ENCODE results near the gene RAPGEF4. TPM values are rescaled to one million over a fixed set of nuclear protein-coding genes. Genes with fewer than 3 reads are reported as not detected.

RAPGEF4 gene
- total RNA-seq, 2 experiments from 2014 or later: 0.85 to 1.3 TPM

DNA sequence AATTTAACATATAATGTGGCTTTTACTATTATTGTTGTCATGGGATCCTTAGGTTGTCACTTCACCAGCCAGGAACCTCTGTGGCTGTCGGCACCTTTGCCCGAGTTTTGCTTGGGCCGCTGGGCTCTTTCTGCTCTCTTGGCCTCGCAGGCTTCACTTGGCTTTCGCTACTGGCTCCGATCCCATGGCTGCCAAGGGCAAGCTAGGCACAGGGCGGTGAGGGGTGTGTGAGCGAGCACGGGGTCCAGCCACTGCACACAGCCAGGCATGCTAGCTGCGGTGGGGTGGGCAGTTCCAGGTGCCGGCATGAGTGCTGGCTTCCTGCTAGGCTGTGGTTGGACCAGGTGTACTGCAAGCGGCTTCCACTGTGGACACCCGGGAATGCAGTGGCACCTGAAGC is 23.4 kb upstream of the RAPGEF4 start:
- Mint-ChIP-seq H3K36me3 (ENCODE audit: low read depth) (no peaks in the 10 kb centered on the region), H3K9me3 (no peaks in the 10 kb centered on the region)
- intact Hi-C loops (cut with micrococcal nuclease): loop anchor here (10.0 kb wide), 1 partner anchor 107 kb away; no protein-coding TSS in a partner anchor

DNA sequence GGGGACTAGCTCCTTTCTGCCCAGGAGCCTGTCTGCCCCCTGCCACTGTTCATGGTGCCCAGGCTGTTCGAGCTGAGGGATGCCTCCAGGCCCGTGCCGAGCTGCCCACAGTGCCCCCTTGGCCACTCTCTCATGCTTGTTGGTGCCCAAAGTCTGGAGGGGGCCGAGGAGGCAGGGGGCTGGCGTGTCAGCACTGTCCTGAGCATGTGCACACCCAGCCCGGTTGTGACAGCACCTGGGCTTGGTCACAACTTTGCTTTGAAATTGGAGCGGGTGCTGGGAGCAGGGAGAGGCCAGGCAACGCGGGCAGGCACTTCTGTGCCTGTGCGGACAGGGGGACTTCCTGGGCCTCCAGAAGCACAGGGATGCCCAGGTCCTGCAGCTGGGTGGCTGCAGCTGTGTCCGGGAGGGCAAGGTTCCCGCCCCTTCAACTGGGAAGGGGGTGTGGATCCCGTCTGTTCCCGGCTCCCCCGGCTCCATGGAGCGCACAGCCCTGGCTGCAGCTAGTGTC is 22.2 kb upstream of the RAPGEF4 start:
- H3K36me3 Mint-ChIP-seq (ENCODE audit: low read depth): no peaks in the 10 kb centered on the region
- ChIA-PET POLR2A (no interaction called here), CTCF (interaction anchor here (1.2 to 2.3 kb wide), 3 partner anchors 10 to 247 kb away, joined by 3 to 6 read pairs (median 5); no protein-coding TSS in a partner anchor)
- H3K27ac Mint-ChIP-seq: no peak overlapping the region
- no peaks in the 10 kb centered on the region for H3K4me1 Mint-ChIP-seq (ENCODE audit: low read depth)
- DNase-seq: no peak
- no peaks in the 10 kb centered on the region for H3K27me3 Mint-ChIP-seq
- TF ChIP-seq, protein P1, sequence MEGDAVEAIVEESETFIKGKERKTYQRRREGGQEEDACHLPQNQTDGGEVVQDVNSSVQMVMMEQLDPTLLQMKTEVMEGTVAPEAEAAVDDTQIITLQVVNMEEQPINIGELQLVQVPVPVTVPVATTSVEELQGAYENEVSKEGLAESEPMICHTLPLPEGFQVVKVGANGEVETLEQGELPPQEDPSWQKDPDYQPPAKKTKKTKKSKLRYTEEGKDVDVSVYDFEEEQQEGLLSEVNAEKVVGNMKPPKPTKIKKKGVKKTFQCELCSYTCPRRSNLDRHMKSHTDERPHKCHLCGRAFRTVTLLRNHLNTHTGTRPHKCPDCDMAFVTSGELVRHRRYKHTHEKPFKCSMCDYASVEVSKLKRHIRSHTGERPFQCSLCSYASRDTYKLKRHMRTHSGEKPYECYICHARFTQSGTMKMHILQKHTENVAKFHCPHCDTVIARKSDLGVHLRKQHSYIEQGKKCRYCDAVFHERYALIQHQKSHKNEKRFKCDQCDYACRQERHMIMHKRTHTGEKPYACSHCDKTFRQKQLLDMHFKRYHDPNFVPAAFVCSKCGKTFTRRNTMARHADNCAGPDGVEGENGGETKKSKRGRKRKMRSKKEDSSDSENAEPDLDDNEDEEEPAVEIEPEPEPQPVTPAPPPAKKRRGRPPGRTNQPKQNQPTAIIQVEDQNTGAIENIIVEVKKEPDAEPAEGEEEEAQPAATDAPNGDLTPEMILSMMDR (IDR thresholded peaks at IDR 0.05): no peak
- no peak for ATAC-seq
- intact Hi-C loops (cut with micrococcal nuclease): loop anchor here (10.0 kb wide), 1 partner anchor 109 kb away; no protein-coding TSS in a partner anchor
- no peak overlapping the region for H3K4me3 Mint-ChIP-seq
- H3K9me3 Mint-ChIP-seq: no peaks in the 10 kb centered on the region

More for the DNA sequence above, 23.4 kb upstream of the RAPGEF4 start:
- H3K27ac Mint-ChIP-seq: no peak overlapping the region
- ChIA-PET CTCF (interaction anchor here (1.2 to 2.3 kb wide), 4 partner anchors 11 to 246 kb away, joined by 3 to 6 read pairs (median 4); no protein-coding TSS in a partner anchor), POLR2A (no interaction called here)
- ATAC-seq (no peak), DNase-seq (no peak)
- no peak overlapping the region for H3K4me3 Mint-ChIP-seq
- peaks cover 2% of the 10 kb centered on the region for H3K27me3 Mint-ChIP-seq
- H3K4me1 Mint-ChIP-seq (ENCODE audit: low read depth): no peaks in the 10 kb centered on the region
- TF ChIP-seq, protein P1 (IDR thresholded peaks at IDR 0.05): no peak

DNA sequence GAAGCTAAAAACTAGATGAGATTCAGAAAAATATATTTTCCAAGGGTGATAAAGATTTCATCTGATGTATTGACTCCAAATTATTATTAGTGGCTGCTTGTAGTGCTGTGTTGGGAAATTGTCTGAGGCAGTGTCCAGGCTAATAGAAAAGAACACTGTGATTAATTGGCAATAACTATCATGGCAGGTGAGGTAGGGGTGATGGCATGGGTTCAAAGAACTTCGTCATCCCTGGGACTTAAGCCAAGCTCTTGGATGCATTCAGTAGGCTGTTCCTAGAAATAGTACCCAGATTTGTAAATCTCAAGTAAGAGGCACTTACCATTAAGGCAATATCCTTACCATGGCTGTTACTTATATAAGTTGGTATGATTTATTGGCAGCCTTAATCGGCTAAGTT is 13.2 kb upstream of the RAPGEF4 start:
- Mint-ChIP-seq H3K36me3 (ENCODE audit: low read depth) (peaks cover 5% of the 10 kb centered on the region), H3K9me3 (peaks cover 5% of the 10 kb centered on the region), H3K4me3 (no peak overlapping the region), H3K27ac (no peak overlapping the region), H3K4me1 (ENCODE audit: low read depth) (no peaks in the 10 kb centered on the region), H3K27me3 (peaks cover 3% of the 10 kb centered on the region)
- ChIA-PET CTCF (interaction anchor here (2.7 to 3.7 kb wide), 2 partner anchors 10 to 12 kb away, joined by 5 to 15 read pairs; no protein-coding TSS in a partner anchor), POLR2A (no interaction called here)
- intact Hi-C loops (cut with micrococcal nuclease): no loop called here
- TF ChIP-seq, protein P1 (IDR thresholded peaks at IDR 0.05): no peak
- ATAC-seq: no peak
- DNase-seq: no peak

DNA sequence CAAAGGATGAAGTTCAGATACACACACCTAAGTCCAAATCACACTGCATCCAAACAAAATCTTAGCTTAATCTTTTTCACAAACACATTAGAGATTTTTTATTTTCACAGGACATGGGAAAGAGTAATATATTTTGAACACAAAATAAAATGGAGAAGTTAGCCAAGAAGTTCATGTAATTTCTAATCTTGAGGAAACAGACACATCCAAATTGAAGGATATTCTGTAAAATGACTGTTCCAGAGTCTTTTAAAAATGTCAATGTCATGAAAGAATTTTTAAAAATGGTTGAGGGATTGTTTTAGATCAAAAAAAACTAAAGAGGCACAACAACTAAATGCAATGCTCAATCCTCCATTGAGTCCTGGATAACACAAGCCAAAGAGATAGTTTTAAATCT is 12.4 kb upstream of the RAPGEF4 start:
- H3K9me3 Mint-ChIP-seq: peaks cover 5% of the 10 kb centered on the region
- H3K27ac Mint-ChIP-seq: no peak overlapping the region
- ATAC-seq (no peak), DNase-seq (no peak)
- H3K27me3 Mint-ChIP-seq: peaks cover 3% of the 10 kb centered on the region
- no peaks in the 10 kb centered on the region for H3K4me1 Mint-ChIP-seq (ENCODE audit: low read depth)
- CTCF ChIA-PET: interaction anchor here (2.7 to 3.7 kb wide), 2 partner anchors 10 to 13 kb away, joined by 5 to 15 read pairs; no protein-coding TSS in a partner anchor
- intact Hi-C loops (cut with micrococcal nuclease): no loop called here
- TF ChIP-seq, protein P1 (IDR thresholded peaks at IDR 0.05): no peak
- peaks cover 5% of the 10 kb centered on the region for H3K36me3 Mint-ChIP-seq (ENCODE audit: low read depth)
- no peak overlapping the region for H3K4me3 Mint-ChIP-seq
- POLR2A ChIA-PET: interaction anchor here (0.8 kb wide), 1 partner anchor 151 kb away, joined by 3 read pairs; no protein-coding TSS in a partner anchor

DNA sequence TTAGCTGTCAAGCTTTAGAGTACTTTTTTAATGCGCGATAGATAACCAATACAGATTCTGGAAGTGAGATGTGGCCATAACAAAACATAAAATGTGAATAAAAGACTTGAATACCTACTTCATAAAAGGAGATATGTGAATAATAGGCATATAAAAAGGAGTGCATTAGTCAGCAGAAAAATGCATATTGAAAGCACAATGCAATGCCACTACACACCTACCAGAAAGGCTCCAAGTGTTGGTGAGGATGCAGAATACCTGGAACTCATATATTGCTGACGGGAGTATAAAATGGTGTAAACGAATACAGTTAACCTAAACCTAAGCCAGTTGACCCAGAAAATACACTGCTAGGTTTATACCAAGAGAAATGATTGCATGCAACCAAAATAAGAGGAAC is 10.9 kb upstream of the RAPGEF4 start:
- no peak overlapping the region for H3K4me3 Mint-ChIP-seq

More for the DNA sequence above, 10.9 kb upstream of the RAPGEF4 start:
- H3K36me3 Mint-ChIP-seq (ENCODE audit: low read depth): peaks cover 5% of the 10 kb centered on the region
- ChIA-PET CTCF (interaction anchor here (1.2 kb wide), 1 partner anchor 15 kb away, joined by 4 read pairs; no protein-coding TSS in a partner anchor), POLR2A (no interaction called here)
- peaks cover 4% of the 10 kb centered on the region for H3K9me3 Mint-ChIP-seq
- TF ChIP-seq, protein P1 (IDR thresholded peaks at IDR 0.05): no peak
- H3K27me3 Mint-ChIP-seq: peaks cover 3% of the 10 kb centered on the region
- intact Hi-C loops (cut with micrococcal nuclease): no loop called here
- ATAC-seq (no peak), DNase-seq (no peak)
- H3K4me1 Mint-ChIP-seq (ENCODE audit: low read depth): no peaks in the 10 kb centered on the region
- H3K27ac Mint-ChIP-seq: no peak overlapping the region

Data from activated CD8-positive, alpha-beta T cell treated with anti-CD3 and anti-CD28 coated beads for 36 hours (primary cell).